ENCODE measurements around the gene ZNF486.
A peak's percentile ranks its signal among the peaks of the same experiment; 100 is the strongest.

Gene ZNF486

DNA sequence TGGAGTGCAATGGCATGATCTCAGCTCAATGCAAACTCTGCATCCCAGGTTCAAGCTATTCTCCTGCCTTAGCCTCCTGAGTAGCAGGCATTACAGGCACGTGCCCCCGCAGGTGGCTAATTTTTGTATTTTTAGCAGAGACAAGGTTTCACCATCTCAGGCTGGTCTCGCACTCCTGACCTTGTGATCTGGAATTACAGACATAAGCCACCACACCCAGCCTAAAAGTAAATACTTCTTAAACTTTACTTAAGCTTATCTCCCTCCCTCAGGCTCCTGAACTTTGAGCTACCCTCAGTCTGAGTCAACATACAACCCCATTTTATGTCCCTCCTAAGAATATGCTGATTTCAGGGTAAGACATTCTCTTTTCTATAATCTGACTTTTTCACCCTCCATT lies 66.1 kb downstream of the ZNF486 start:
- Histone ChIP-seq H3K36me3 (ENCODE audit: insufficient read depth, low read length) (peaks cover 75% of the 10 kb centered on the region), H3K4me3 (ENCODE audit: low read depth in 1 of 2, low read length in 2 of 2) (no peak overlapping the region; a peak in 1 of 4 replicates), H3K9me3 (ENCODE audit: insufficient read depth, low read length, severe bottlenecking) (peaks cover 49% of the 10 kb centered on the region), H4K20me1 (ENCODE audit: insufficient read depth, low read length) (no peaks in the 10 kb centered on the region), H3K27ac (ENCODE audit: low read length) (no peak overlapping the region), H3K4me2 (ENCODE audit: insufficient read depth, low read length) (no peak overlapping the region), H3K27me3 (ENCODE audit: insufficient read depth, low read length, poor library complexity) (no peaks in the 10 kb centered on the region), H3K4me1 (ENCODE audit: insufficient read depth, low read length) (peaks cover 35% of the 10 kb centered on the region), H2AFZ (ENCODE audit: low read depth, low read length) (no peak overlapping the region), H3K79me2 (ENCODE audit: insufficient read depth, low read length) (peaks cover 89% of the 10 kb centered on the region), H3K9ac (ENCODE audit: low read depth, low read length) (no peak overlapping the region)
- ATAC-seq (ENCODE audit: insufficient read depth, low read depth) (no peak), DNase-seq (no peak)
- no peak for TF ChIP-seq EZH2 (IDR thresholded peaks at IDR 0.05; ENCODE audit: borderline replicate concordance, low read depth, low read length, severe bottlenecking)
- TF ChIP-seq, protein P1, sequence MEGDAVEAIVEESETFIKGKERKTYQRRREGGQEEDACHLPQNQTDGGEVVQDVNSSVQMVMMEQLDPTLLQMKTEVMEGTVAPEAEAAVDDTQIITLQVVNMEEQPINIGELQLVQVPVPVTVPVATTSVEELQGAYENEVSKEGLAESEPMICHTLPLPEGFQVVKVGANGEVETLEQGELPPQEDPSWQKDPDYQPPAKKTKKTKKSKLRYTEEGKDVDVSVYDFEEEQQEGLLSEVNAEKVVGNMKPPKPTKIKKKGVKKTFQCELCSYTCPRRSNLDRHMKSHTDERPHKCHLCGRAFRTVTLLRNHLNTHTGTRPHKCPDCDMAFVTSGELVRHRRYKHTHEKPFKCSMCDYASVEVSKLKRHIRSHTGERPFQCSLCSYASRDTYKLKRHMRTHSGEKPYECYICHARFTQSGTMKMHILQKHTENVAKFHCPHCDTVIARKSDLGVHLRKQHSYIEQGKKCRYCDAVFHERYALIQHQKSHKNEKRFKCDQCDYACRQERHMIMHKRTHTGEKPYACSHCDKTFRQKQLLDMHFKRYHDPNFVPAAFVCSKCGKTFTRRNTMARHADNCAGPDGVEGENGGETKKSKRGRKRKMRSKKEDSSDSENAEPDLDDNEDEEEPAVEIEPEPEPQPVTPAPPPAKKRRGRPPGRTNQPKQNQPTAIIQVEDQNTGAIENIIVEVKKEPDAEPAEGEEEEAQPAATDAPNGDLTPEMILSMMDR (IDR thresholded peaks at IDR 0.05; ENCODE audit: borderline replicate concordance, extremely low read depth, low read length, poor library complexity, severe bottlenecking), result no peak

DNA sequence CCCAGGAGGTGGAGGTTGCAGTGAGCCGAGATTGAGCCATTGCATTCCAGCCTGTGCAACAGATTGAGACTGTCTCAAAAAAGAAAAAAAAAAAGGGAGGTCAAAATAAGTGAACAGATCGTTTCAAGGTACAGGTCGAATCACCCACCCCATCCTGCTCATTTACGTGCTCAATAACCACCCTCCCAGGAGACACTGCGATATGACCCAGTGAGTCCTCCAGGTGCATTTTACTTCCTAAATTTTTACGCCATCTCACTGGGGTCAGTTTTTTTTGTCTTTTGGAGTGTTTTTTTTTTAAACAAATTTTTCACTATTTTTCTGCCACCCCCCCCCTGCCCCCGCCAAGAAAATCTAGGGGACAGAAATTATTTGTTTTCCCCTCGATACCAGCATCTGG lies 68.1 kb downstream of the ZNF486 start:
- no peaks in the 10 kb centered on the region for H3K27me3 ChIP-seq (ENCODE audit: insufficient read depth, low read length, poor library complexity)
- no peak overlapping the region for H3K4me3 ChIP-seq (ENCODE audit: low read depth in 1 of 2, low read length in 2 of 2)
- peak overlapping the region; percentile 77; the same call in 1 of the 2 replicates for H3K4me2 ChIP-seq (ENCODE audit: insufficient read depth, low read length)
- peaks cover 72% of the 10 kb centered on the region for H3K36me3 ChIP-seq (ENCODE audit: insufficient read depth, low read length)
- TF ChIP-seq EZH2 (IDR thresholded peaks at IDR 0.05; ENCODE audit: borderline replicate concordance, low read depth, low read length, severe bottlenecking), result no peak
- TF ChIP-seq, protein P1 (IDR thresholded peaks at IDR 0.05; ENCODE audit: borderline replicate concordance, extremely low read depth, low read length, poor library complexity, severe bottlenecking), result no peak
- ATAC-seq (ENCODE audit: insufficient read depth, low read depth) (no peak), DNase-seq (no peak)
- H2AFZ ChIP-seq (ENCODE audit: low read depth, low read length), result no peak overlapping the region
- peaks cover 44% of the 10 kb centered on the region for H3K4me1 ChIP-seq (ENCODE audit: insufficient read depth, low read length)
- no peak overlapping the region for H3K27ac ChIP-seq (ENCODE audit: low read length)
- peaks cover 78% of the 10 kb centered on the region for H3K79me2 ChIP-seq (ENCODE audit: insufficient read depth, low read length)
- H3K9ac ChIP-seq (ENCODE audit: low read depth, low read length), result no peak overlapping the region
- peaks cover 46% of the 10 kb centered on the region for H3K9me3 ChIP-seq (ENCODE audit: insufficient read depth, low read length, severe bottlenecking)
- no peaks in the 10 kb centered on the region for H4K20me1 ChIP-seq (ENCODE audit: insufficient read depth, low read length)

DNA sequence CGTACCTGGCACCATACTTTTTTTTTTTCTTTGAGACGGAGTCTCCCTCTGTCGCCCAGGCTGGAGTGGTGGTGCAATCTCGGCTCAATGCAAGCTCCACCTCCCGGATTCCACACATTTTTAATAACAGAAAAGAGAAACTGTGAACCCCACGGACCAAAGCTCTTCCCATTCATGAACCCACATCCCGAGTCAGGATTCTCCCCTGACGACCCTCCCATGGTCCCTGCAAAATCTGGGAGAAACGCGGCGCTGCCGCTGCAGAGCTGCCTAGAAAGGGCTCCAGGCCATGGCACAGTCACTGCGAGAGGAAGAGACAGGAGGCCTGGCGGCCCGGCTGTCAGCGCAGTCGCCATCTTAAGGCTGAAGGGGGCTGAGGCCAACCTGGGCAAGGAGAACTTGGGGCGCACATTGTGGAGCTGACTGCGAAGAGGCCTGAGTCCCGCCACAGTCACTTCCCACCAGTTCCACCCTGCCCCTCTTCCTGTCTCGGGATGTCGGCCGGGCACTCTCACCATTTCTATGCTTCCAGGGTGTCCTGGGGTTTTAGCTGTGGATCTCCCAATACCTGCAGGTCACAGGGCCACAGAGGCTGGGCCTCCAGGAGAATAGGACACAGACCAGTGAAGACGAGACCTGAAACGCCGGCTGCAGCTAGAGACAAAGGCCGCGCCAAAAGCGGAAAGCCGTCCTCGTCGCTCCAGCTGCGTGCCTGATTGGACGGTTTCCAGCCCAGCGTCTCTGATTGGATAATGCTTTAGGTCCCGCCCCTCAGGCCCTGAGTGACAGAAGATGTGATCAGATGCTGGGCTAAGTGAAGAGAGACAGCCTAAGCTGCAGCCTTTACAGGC lies 71.0 kb downstream of the ZNF486 start:
- TF ChIP-seq, protein P1 (IDR thresholded peaks at IDR 0.05; ENCODE audit: borderline replicate concordance, extremely low read depth, low read length, poor library complexity, severe bottlenecking), result peak; percentile 47
- no peak for TF ChIP-seq EZH2 (IDR thresholded peaks at IDR 0.05; ENCODE audit: borderline replicate concordance, low read depth, low read length, severe bottlenecking)
- ATAC-seq (ENCODE audit: insufficient read depth, low read depth) (peak; percentile 99), DNase-seq (peak; percentile 97)
- Histone ChIP-seq H3K36me3 (ENCODE audit: insufficient read depth, low read length) (peaks cover 46% of the 10 kb centered on the region), H3K27me3 (ENCODE audit: insufficient read depth, low read length, poor library complexity) (no peaks in the 10 kb centered on the region), H3K9me3 (ENCODE audit: insufficient read depth, low read length, severe bottlenecking) (peaks cover 22% of the 10 kb centered on the region), H3K27ac (ENCODE audit: low read length) (peak overlapping the region; percentile 96), H3K79me2 (ENCODE audit: insufficient read depth, low read length) (peaks cover 52% of the 10 kb centered on the region), H3K4me2 (ENCODE audit: insufficient read depth, low read length) (peak overlapping the region; percentile 77), H3K4me1 (ENCODE audit: insufficient read depth, low read length) (peaks cover 41% of the 10 kb centered on the region), H4K20me1 (ENCODE audit: insufficient read depth, low read length) (no peaks in the 10 kb centered on the region), H3K9ac (ENCODE audit: low read depth, low read length) (peak overlapping the region; percentile 83), H3K4me3 (ENCODE audit: low read depth in 1 of 2, low read length in 2 of 2) (peak overlapping the region; percentile 63 to 75), H2AFZ (ENCODE audit: low read depth, low read length) (peak overlapping the region; percentile 88)
